HG02610 (cell line): Measurements from ENCODE around the gene PTPA.
"Not testable (repeated sequence)": the region's sequence is repeated elsewhere in the genome, so short reads cannot be mapped to it uniquely, and the experiment has no call there.

Source experiments
- ATAC-seq: cut with Tn5 transposase; IDR thresholded peaks from one replicate; pipeline ENCODE4 v1.9.1; 2021; ENCODE audit warnings: mild to moderate bottlenecking, moderate library complexity; ENCODE audit not compliant: unreplicated experiment

Gene PTPA

DNA sequence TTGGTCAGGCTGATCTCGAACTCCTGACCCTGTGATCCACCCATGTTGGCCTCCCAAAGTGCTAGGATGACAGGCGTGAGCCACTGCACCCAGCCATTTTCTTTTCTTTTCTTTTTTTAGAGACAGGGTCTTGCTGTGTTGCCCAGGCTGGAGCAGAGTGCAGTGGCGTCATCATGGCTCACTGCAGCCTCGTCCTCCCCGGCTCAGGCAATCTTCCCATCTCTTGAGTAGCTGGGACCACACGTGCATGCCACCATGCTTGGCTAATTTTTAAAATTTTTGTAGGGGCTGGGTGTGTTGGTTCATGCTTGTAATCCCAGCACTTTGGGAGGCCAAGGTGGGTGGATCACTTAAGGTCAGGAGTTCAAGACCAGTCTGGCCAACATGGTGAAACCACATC lies 85.8 kb downstream of the PTPA start:
- not testable (repeated sequence) for ATAC-seq

- no peak for ATAC-seq
Measured at GRCh38 chr9:129197978-129198318, 86.7 kb downstream of the PTPA start.
